Measurements from ENCODE around the gene CITED1. TPM values are rescaled to one million over a fixed set of nuclear protein-coding genes. Genes with fewer than 3 reads are reported as not detected.
"Not testable (repeated sequence)": the region's sequence is repeated elsewhere in the genome, so short reads cannot be mapped to it uniquely, and the experiment has no call there.

The CITED1 gene
- total RNA-seq, 4 donors from 2014 or later: 14.5 TPM; not detected in 3

GRCh38 chrX:72330131-72330530, 24.4 kb upstream of the CITED1 start:
- H3K9me3 ChIP-seq: no peaks in the 10 kb centered on the region

GRCh38 chrX:72326605-72327300, 21.0 kb upstream of the CITED1 start:
- intact Hi-C loops (cut with DNase I; ENCODE audit: low total_unique reads): no loop called here

More at GRCh38 chrX:72330131-72330530, 24.4 kb upstream of the CITED1 start:
- Histone ChIP-seq H3K27ac (no peak overlapping the region), H3K27me3 (no peaks in the 10 kb centered on the region), H3K4me3 (no peak overlapping the region), H3K4me1 (no peaks in the 10 kb centered on the region), H3K36me3 (no peaks in the 10 kb centered on the region)
- intact Hi-C loops (cut with DNase I; ENCODE audit: low total_unique reads): no loop called here
- TF ChIP-seq CTCF (IDR thresholded peaks at IDR 0.05) (no peak), POLR2A (IDR thresholded peaks at IDR 0.05) (no peak)
- DNase-seq: no peak

GRCh38 chrX:72319651-72320050, 13.9 kb upstream of the CITED1 start:
- H3K27ac ChIP-seq; H3K9me3 ChIP-seq; H3K4me3 ChIP-seq; DNase-seq; intact Hi-C loops (cut with DNase I; ENCODE audit: low total_unique reads); H3K36me3 ChIP-seq; H3K27me3 ChIP-seq; H3K4me1 ChIP-seq: not testable (repeated sequence)

More at GRCh38 chrX:72326605-72327300, 21.0 kb upstream of the CITED1 start:
- Histone ChIP-seq H3K27ac (no peak overlapping the region), H3K4me1 (no peaks in the 10 kb centered on the region), H3K36me3 (no peaks in the 10 kb centered on the region), H3K27me3 (no peaks in the 10 kb centered on the region), H3K4me3 (no peak overlapping the region), H3K9me3 (no peaks in the 10 kb centered on the region)
- DNase-seq: no peak
- TF ChIP-seq CTCF (IDR thresholded peaks at IDR 0.05): no peak
- no peak for TF ChIP-seq POLR2A (IDR thresholded peaks at IDR 0.05)

DNA sequence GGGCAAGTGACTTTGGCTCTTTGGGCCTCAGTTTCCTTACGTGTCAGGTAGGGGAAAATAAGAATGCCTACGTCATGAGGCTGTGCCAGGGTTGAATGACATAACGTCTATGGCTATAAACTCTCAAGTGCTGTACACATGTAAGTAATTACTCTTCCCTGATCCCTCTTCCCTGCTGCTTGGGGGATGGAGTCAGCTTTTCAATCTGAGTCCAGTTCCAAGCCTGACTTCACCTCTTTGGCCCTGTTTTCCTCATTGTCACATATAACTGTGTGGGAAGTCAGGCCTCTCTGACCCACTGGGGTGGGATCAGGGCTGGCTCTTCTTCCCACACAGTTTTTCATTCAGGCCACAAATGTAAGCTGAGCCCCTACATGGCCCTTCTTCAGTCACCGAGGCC, 11.4 kb upstream of the CITED1 start:
- intact Hi-C loops (cut with DNase I; ENCODE audit: low total_unique reads): no loop called here
- Histone ChIP-seq H3K27me3 (peaks cover 0 to 3% of the 10 kb centered on the region in 2 donors), H3K27ac (no peak overlapping the region), H3K36me3 (no peaks in the 10 kb centered on the region), H3K4me3 (no peak overlapping the region), H3K4me1 (no peaks in the 10 kb centered on the region), H3K9me3 (no peaks in the 10 kb centered on the region)
- TF ChIP-seq POLR2A (IDR thresholded peaks at IDR 0.05) (no peak), CTCF (IDR thresholded peaks at IDR 0.05) (no peak)
- DNase-seq: no peak

- TF ChIP-seq CTCF (IDR thresholded peaks at IDR 0.05): no peak
- TF ChIP-seq POLR2A (IDR thresholded peaks at IDR 0.05): no peak
- Histone ChIP-seq H3K4me3 (no peak overlapping the region), H3K4me1 (no peaks in the 10 kb centered on the region), H3K27ac (no peak overlapping the region), H3K27me3 (peaks cover 0 to 4% of the 10 kb centered on the region in 2 donors), H3K9me3 (no peaks in the 10 kb centered on the region), H3K36me3 (no peaks in the 10 kb centered on the region)
- DNase-seq: no peak
- intact Hi-C loops (cut with DNase I; ENCODE audit: low total_unique reads): no loop called here
Measured at GRCh38 chrX:72316408-72317110, 10.8 kb upstream of the CITED1 start.
